Measurements from ENCODE around the gene SFRP5.

GRCh38 chr10:97813311-97813710, 41.5 kb upstream of the SFRP5 start:
- no peak for TF ChIP-seq CTCF (conservative IDR thresholded peaks at IDR 0.05; ENCODE audit: low read depth, low read length)
- no peak for TF ChIP-seq NFE2L2 (IDR thresholded peaks at IDR 0.05; ENCODE audit: low read depth, low read length)
- no peak for TF ChIP-seq MAZ (IDR thresholded peaks at IDR 0.05; ENCODE audit: borderline replicate concordance, low read depth, low read length)
- TF ChIP-seq ELK1 (IDR thresholded peaks at IDR 0.05; ENCODE audit: borderline replicate concordance, low read depth, low read length) = no peak
- TF ChIP-seq POLR2A (IDR thresholded peaks at IDR 0.05; ENCODE audit: low read depth, low read length) = no peak
- no peak for TF ChIP-seq MAFK (IDR thresholded peaks at IDR 0.05; ENCODE audit: low read depth, low read length)
- TF ChIP-seq CEBPB (IDR thresholded peaks at IDR 0.05; ENCODE audit: low read depth, low read length) = no peak
- no peak for TF ChIP-seq RCOR1 (IDR thresholded peaks at IDR 0.05; ENCODE audit: insufficient replicate concordance, low read length)
- no peak for TF ChIP-seq RAD21 (IDR thresholded peaks at IDR 0.05; ENCODE audit: low read length)
- TF ChIP-seq BHLHE40 (IDR thresholded peaks at IDR 0.05; ENCODE audit: low read depth, low read length) = no peak

All from IMR-90 (cell line).